Immature natural killer cell (primary cell): Measurements from ENCODE around the gene MAIP1. TPM values are rescaled to one million over a fixed set of nuclear protein-coding genes. Genes with fewer than 3 reads are reported as not detected.
"Not testable (repeated sequence)": the region's sequence is repeated elsewhere in the genome, so short reads cannot be mapped to it uniquely, and the experiment has no call there.

ENCODE experiments used
- DNase-seq, 3 donors: peaks; one replicate each; pipeline ENCODE4 v3.0.0; 2022; ENCODE audit warnings: mixed read lengths in 1 of 3
- H3K27ac Mint-ChIP-seq, 6 donors: one replicate each; pipeline ENCODE4 v1.8.0; 2020; ENCODE audit warnings: mixed read lengths in 6 of 6, mild to moderate bottlenecking in 5 of 6, inconsistent platforms in 4 of 6, moderate library complexity in 3 of 6
- H3K27me3 Mint-ChIP-seq, 3 donors: one replicate each; pipeline ENCODE4 v1.8.0; 2020 to 2021; ENCODE audit warnings: low read depth in 3 of 3, mild to moderate bottlenecking in 3 of 3, mixed read lengths in 3 of 3, moderate library complexity in 3 of 3, inconsistent platforms in 1 of 3
- H3K36me3 Mint-ChIP-seq, 3 donors: one replicate each; pipeline ENCODE4 v1.8.0; 2020; ENCODE audit warnings: mixed read lengths in 3 of 3, inconsistent platforms in 2 of 3, mild to moderate bottlenecking in 2 of 3
- H3K4me1 Mint-ChIP-seq, 2 donors: one replicate each; pipeline ENCODE4 v1.8.0; 2020; ENCODE audit warnings: inconsistent platforms in 2 of 2, mild to moderate bottlenecking in 2 of 2, mixed read lengths in 2 of 2, moderate library complexity in 1 of 2
- H3K4me3 Mint-ChIP-seq, 5 donors: one replicate each; pipeline ENCODE4 v1.8.0; 2020; ENCODE audit warnings: mild to moderate bottlenecking in 5 of 5, mixed read lengths in 5 of 5, inconsistent platforms in 3 of 5, moderate library complexity in 3 of 5
- H3K9me3 Mint-ChIP-seq, 6 donors: one replicate each; pipeline ENCODE4 v1.8.0; 2020; ENCODE audit warnings: mild to moderate bottlenecking in 6 of 6, mixed read lengths in 6 of 6, inconsistent platforms in 4 of 6, moderate library complexity in 3 of 6
- polyA plus RNA-seq, 3 donors: library from polyadenylated mRNA; unstranded; fragments of 300-500 nt; fragmentation: Illumina TruSeq; gene quantifications; one replicate each; pipeline ENCODE4 v1.2.3, GENCODE V29; 2021

The MAIP1 gene
- 10 to 100 TPM in 2 of 3 donors, 1 to 10 TPM in 1; 9.1 to 20.5 (median 12.6) TPM for polyA plus RNA-seq

- peak within 1 kb of the TSS; percentile 98 to 99 (median 99) for H3K4me3 Mint-ChIP-seq
- H3K36me3 Mint-ChIP-seq, result peaks cover 0 to 8% (median 5%) of the 10 kb centered on the region in 3 donors
- H3K4me1 Mint-ChIP-seq, result peaks cover 47 to 68% of the 10 kb centered on the region in 2 donors
- peak; percentile 77 to 82 (median 82) for DNase-seq
- peak within 1 kb of the TSS; percentile 89 to 97 (median 95) for H3K27ac Mint-ChIP-seq
- H3K27me3 Mint-ChIP-seq, result peaks cover 0 to 13% (median 4%) of the 10 kb centered on the region in 3 donors
- no peaks in the 10 kb centered on the region for H3K9me3 Mint-ChIP-seq
These were observed at the start of gene MAIP1, which contains the start of gene TYW5 for GRCh38 chr2:199955339-199956061. TSS of gene MAIP1 (plus strand) at chr2:199955582. CDS start at chr2:199955799, 217 bp downstream. TSS of gene TYW5 (minus strand) at chr2:199955491. CDS start at chr2:199955470, 21 bp downstream.

GRCh38 chr2:199907008-199907714 lies 48.2 kb upstream of the MAIP1 start:
- Mint-ChIP-seq H3K4me3 (no peak overlapping the region), H3K36me3 (no peaks in the 10 kb centered on the region), H3K27me3 (peaks cover 0 to 9% (median 8%) of the 10 kb centered on the region in 3 donors), H3K4me1 (peaks cover 10 to 16% of the 10 kb centered on the region in 2 donors), H3K9me3 (no peaks in the 10 kb centered on the region), H3K27ac (no peak overlapping the region)
- no peak for DNase-seq

GRCh38 chr2:199910338-199911051 lies 44.9 kb upstream of the MAIP1 start:
- peak overlapping the region; percentile 88 to 94 (median 92) for H3K27ac Mint-ChIP-seq
- DNase-seq, result no peak

GRCh38 chr2:199911052-199911876 lies 44.1 kb upstream of the MAIP1 start, which contains the start of gene C2orf69:
TSS of gene C2orf69 (plus strand) at chr2:199911293. CDS start at chr2:199911439, 146 bp downstream.
- peak; percentile 87 to 88 (median 88) for DNase-seq
- H3K4me1 Mint-ChIP-seq, result peaks cover 30 to 49% of the 10 kb centered on the region in 2 donors
- peak within 1 kb of the TSS; percentile 90 to 97 (median 93) for H3K4me3 Mint-ChIP-seq
- peaks cover 0 to 5% (median 3%) of the 10 kb centered on the region in 3 donors for H3K36me3 Mint-ChIP-seq
- H3K27me3 Mint-ChIP-seq, result peaks cover 0 to 8% (median 5%) of the 10 kb centered on the region in 3 donors
- peak within 1 kb of the TSS; percentile 91 to 94 (median 94) for H3K27ac Mint-ChIP-seq
- H3K9me3 Mint-ChIP-seq, result no peaks in the 10 kb centered on the region

More at GRCh38 chr2:199910338-199911051, 44.9 kb upstream of the MAIP1 start:
- Mint-ChIP-seq H3K36me3 (no peaks in the 10 kb centered on the region), H3K4me1 (peaks cover 30 to 42% of the 10 kb centered on the region in 2 donors), H3K4me3 (peak overlapping the region; percentile 90 to 97 (median 93)), H3K9me3 (no peaks in the 10 kb centered on the region), H3K27me3 (peaks cover 0 to 8% (median 5%) of the 10 kb centered on the region in 3 donors)

GRCh38 chr2:199911877-199912161 lies 43.6 kb upstream of the MAIP1 start:
- peaks cover 0 to 8% (median 5%) of the 10 kb centered on the region in 3 donors for H3K27me3 Mint-ChIP-seq
- DNase-seq, result peak in 1 of 3 donors; percentile 10
- H3K36me3 Mint-ChIP-seq, result peaks cover 0 to 6% (median 3%) of the 10 kb centered on the region in 3 donors
- H3K27ac Mint-ChIP-seq, result peak overlapping the region; percentile 91 to 94 (median 94)
- H3K9me3 Mint-ChIP-seq, result no peaks in the 10 kb centered on the region
- peak overlapping the region; percentile 90 to 97 (median 93) for H3K4me3 Mint-ChIP-seq
- H3K4me1 Mint-ChIP-seq, result peaks cover 30 to 52% of the 10 kb centered on the region in 2 donors

- DNase-seq, H3K9me3 Mint-ChIP-seq, H3K27me3 Mint-ChIP-seq: not testable (repeated sequence)
- Mint-ChIP-seq H3K4me1 (peaks cover 33 to 57% of the 10 kb centered on the region in 2 donors), H3K27ac (peak overlapping the region in 5 of 6 donors; percentile 10 to 94 (median 46)), H3K4me3 (peak overlapping the region; percentile 30 to 97 (median 68)), H3K36me3 (peaks cover 0 to 11% (median 7%) of the 10 kb centered on the region in 3 donors)
These were observed 42.7 kb upstream of the MAIP1 start for GRCh38 chr2:199912553-199913114.

- DNase-seq, result no peak
- Mint-ChIP-seq H3K9me3 (no peaks in the 10 kb centered on the region), H3K36me3 (peaks cover 0 to 17% (median 14%) of the 10 kb centered on the region in 3 donors), H3K4me1 (peaks cover 33 to 60% of the 10 kb centered on the region in 2 donors), H3K27me3 (peaks cover 2 to 8% (median 5%) of the 10 kb centered on the region in 3 donors), H3K4me3 (peak overlapping the region in 1 of 5 donors; percentile 46), H3K27ac (peak overlapping the region in 5 of 6 donors; percentile 12 to 61 (median 36))
These were observed 40.9 kb upstream of the MAIP1 start for GRCh38 chr2:199914372-199914958.

GRCh38 chr2:199916980-199917379 lies 38.4 kb upstream of the MAIP1 start:
- DNase-seq, result no peak
- H3K27ac Mint-ChIP-seq, result no peak overlapping the region
- H3K4me3 Mint-ChIP-seq, result no peak overlapping the region
- H3K9me3 Mint-ChIP-seq, result no peaks in the 10 kb centered on the region
- peaks cover 0 to 2% (median 2%) of the 10 kb centered on the region in 3 donors for H3K27me3 Mint-ChIP-seq
- peaks cover 28 to 55% of the 10 kb centered on the region in 2 donors for H3K4me1 Mint-ChIP-seq
- H3K36me3 Mint-ChIP-seq, result peaks cover 0 to 17% (median 14%) of the 10 kb centered on the region in 3 donors

GRCh38 chr2:199922856-199923255 lies 32.5 kb upstream of the MAIP1 start:
- Mint-ChIP-seq H3K27ac (no peak overlapping the region), H3K4me3 (no peak overlapping the region), H3K36me3 (peaks cover 0 to 8% (median 4%) of the 10 kb centered on the region in 3 donors), H3K9me3 (no peaks in the 10 kb centered on the region), H3K4me1 (peaks cover 13 to 26% of the 10 kb centered on the region in 2 donors), H3K27me3 (peaks cover 0 to 2% (median 0%) of the 10 kb centered on the region in 3 donors)
- no peak for DNase-seq

GRCh38 chr2:199923924-199924323 lies 31.5 kb upstream of the MAIP1 start:
- DNase-seq, result no peak
- peaks cover 0 to 8% (median 0%) of the 10 kb centered on the region in 3 donors for H3K36me3 Mint-ChIP-seq
- no peak overlapping the region for H3K4me3 Mint-ChIP-seq
- H3K27me3 Mint-ChIP-seq, result no peaks in the 10 kb centered on the region
- H3K4me1 Mint-ChIP-seq, result peaks cover 13 to 31% of the 10 kb centered on the region in 2 donors
- no peaks in the 10 kb centered on the region for H3K9me3 Mint-ChIP-seq
- H3K27ac Mint-ChIP-seq, result peak overlapping the region in 1 of 6 donors; percentile 38

- DNase-seq, result no peak
- Mint-ChIP-seq H3K9me3 (no peaks in the 10 kb centered on the region), H3K4me3 (no peak overlapping the region), H3K36me3 (peaks cover 0 to 8% (median 0%) of the 10 kb centered on the region in 3 donors), H3K27me3 (no peaks in the 10 kb centered on the region), H3K27ac (no peak overlapping the region), H3K4me1 (peaks cover 10 to 23% of the 10 kb centered on the region in 2 donors)
These were observed 28.6 kb upstream of the MAIP1 start for GRCh38 chr2:199926806-199927205.

- Mint-ChIP-seq H3K27me3 (no peaks in the 10 kb centered on the region), H3K27ac (peak overlapping the region in 1 of 6 donors; percentile 66), H3K4me3 (no peak overlapping the region), H3K4me1 (peaks cover 0 to 9% of the 10 kb centered on the region in 2 donors), H3K36me3 (peaks cover 0 to 13% (median 4%) of the 10 kb centered on the region in 3 donors), H3K9me3 (no peaks in the 10 kb centered on the region)
- DNase-seq, result no peak
These were observed 27.2 kb upstream of the MAIP1 start for GRCh38 chr2:199928226-199928625.
